Astrocyte (in vitro differentiated cells and primary cell): ENCODE measurements around the gene EIF3J. TPM values are rescaled to one million over a fixed set of nuclear protein-coding genes. Genes with fewer than 3 reads are reported as not detected.

ENCODE experiments used
- DNase-seq: peaks from one replicate; pipeline ENCODE4 v3.0.0-alpha.2; 2010; ENCODE audit warnings: low read depth
- FAIRE-seq: peaks from 2 replicates; lab custom pipeline; 2011; peaks lifted over from hg19 to GRCh38; lab: Jason Lieb, UNC
- H2AFZ ChIP-seq: 2 replicates; pipeline ENCODE4 v1.6.0; 2012; ENCODE audit warnings: low read depth, low read length, inconsistent platforms
- H3K27ac ChIP-seq: 2 replicates; pipeline ENCODE4 v1.5.1; 2011; ENCODE audit warnings: low read depth, low read length, inconsistent platforms
- H3K27me3 ChIP-seq: 2 replicates; pipeline ENCODE4 v1.6.0; 2011; ENCODE audit warnings: low read length, inconsistent platforms; ENCODE audit not compliant: insufficient read depth
- H3K36me3 ChIP-seq: 2 replicates; pipeline ENCODE4 v1.5.1; 2011; ENCODE audit warnings: low read length, inconsistent platforms; ENCODE audit not compliant: insufficient read depth
- H3K4me1 ChIP-seq: 2 replicates; pipeline ENCODE4 v1.5.1; 2011; ENCODE audit warnings: low read length, inconsistent platforms; ENCODE audit not compliant: insufficient read depth
- H3K4me2 ChIP-seq: 2 replicates; pipeline ENCODE4 v1.6.0; 2012; ENCODE audit warnings: low read length, inconsistent platforms
- H3K4me3 ChIP-seq: 2 replicates; pipeline ENCODE4 v1.5.1; 2011; ENCODE audit warnings: low read depth, mild to moderate bottlenecking, low read length, inconsistent platforms; ENCODE audit not compliant: insufficient read depth
- H3K79me2 ChIP-seq: 2 replicates; pipeline ENCODE4 v1.6.0; 2012; ENCODE audit warnings: mild to moderate bottlenecking, low read length, inconsistent platforms; ENCODE audit not compliant: insufficient read depth
- H3K9ac ChIP-seq: 2 replicates; pipeline ENCODE4 v1.6.0; 2012; ENCODE audit warnings: mild to moderate bottlenecking, low read length, inconsistent platforms
- H3K9me3 ChIP-seq: 2 replicates; pipeline ENCODE4 v1.5.1; 2012; ENCODE audit warnings: low read depth, mild to moderate bottlenecking, low read length, inconsistent platforms; ENCODE audit not compliant: insufficient read depth
- H4K20me1 ChIP-seq: 2 replicates; pipeline ENCODE4 v1.6.0; 2012; ENCODE audit warnings: low read length, inconsistent platforms; ENCODE audit not compliant: insufficient read depth
- H3K27ac Mint-ChIP-seq: one replicate; pipeline ENCODE4 v1.8.0; 2021; ENCODE audit warnings: mild to moderate bottlenecking, mixed read lengths; ENCODE audit not compliant: unreplicated experiment
- H3K27me3 Mint-ChIP-seq: one replicate; pipeline ENCODE4 v1.8.0; 2021; ENCODE audit warnings: low read depth, mixed read lengths; ENCODE audit not compliant: unreplicated experiment
- H3K36me3 Mint-ChIP-seq: one replicate; pipeline ENCODE4 v1.8.0; 2021; ENCODE audit warnings: low read depth, mixed read lengths; ENCODE audit not compliant: unreplicated experiment
- H3K4me1 Mint-ChIP-seq: one replicate; pipeline ENCODE4 v1.8.0; 2021; ENCODE audit warnings: low read depth, mixed read lengths; ENCODE audit not compliant: unreplicated experiment
- H3K4me3 Mint-ChIP-seq: one replicate; pipeline ENCODE4 v1.8.0; 2021; ENCODE audit warnings: mild to moderate bottlenecking, moderate library complexity, mixed read lengths; ENCODE audit not compliant: unreplicated experiment
- H3K9me3 Mint-ChIP-seq: one replicate; pipeline ENCODE4 v1.8.0; 2021; ENCODE audit warnings: mild to moderate bottlenecking, mixed read lengths; ENCODE audit not compliant: unreplicated experiment
- CTCF ChIP-seq: IDR thresholded peaks from 2 replicates; pipeline ENCODE4 v1.5.1; 2011; ENCODE audit warnings: low read depth, mild to moderate bottlenecking, inconsistent platforms, low read length, moderate library complexity; ENCODE audit not compliant: insufficient read depth
- EZH2 ChIP-seq: IDR thresholded peaks from 2 replicates; pipeline ENCODE4 v1.6.1; 2012; ENCODE audit warnings: mild to moderate bottlenecking, low read length, inconsistent platforms; ENCODE audit not compliant: insufficient read depth
- total RNA-seq: library from RNA; stranded (reverse); gene quantifications from 2 replicates; pipeline ENCODE4 v1.2.1, GENCODE V29; 2021

The EIF3J gene
- total RNA-seq, 1 donor from 2014 or later = 133 TPM

DNA sequence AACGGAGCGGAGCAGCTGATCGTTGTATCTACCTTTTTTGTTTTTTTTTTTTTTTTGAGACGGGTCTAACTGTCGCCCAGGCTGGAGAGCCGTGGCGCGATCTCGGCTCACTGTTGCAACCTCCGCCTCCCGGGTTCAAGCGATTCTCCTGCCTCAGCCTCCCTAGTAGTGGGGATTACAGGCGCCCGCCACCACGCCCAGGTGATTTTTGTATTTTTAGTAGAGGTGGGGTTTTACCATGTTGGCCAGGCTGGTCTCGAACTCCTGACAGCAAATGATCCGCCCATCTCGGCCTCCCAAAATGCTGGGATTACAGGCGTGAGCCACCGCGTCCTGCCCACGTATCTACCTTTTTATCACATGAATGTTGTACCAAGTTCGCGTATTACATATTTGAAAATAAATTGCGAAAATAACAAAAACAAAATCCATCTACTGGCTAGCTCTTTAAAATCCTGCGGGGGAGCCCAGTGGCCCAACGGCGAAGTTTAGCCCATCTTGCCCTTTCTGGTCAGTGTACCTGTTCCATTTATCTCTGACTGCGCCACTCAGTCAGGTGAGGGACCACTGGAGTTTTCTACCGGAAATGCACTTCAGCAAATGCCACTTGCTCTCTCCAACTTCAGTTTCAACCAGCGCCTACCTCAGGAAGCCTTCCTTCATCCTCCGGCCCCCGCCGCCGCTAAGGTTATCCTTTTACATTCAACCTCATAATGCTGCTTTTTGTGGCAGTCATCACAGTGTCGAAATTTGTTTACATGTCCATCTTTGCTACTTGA, 1.2 kb upstream of the EIF3J start:
- peak overlapping the region; percentile 88 for H3K4me2 ChIP-seq
- peaks cover 3% of the 10 kb centered on the region for H3K36me3 ChIP-seq
- DNase-seq (no peak), FAIRE-seq (no peak)
- peak overlapping the region; percentile 95 for H3K27ac ChIP-seq
- no peak for TF ChIP-seq CTCF
- H3K4me3 ChIP-seq = peak overlapping the region; percentile 74
- peak overlapping the region; percentile 86 for H2AFZ ChIP-seq
- Mint-ChIP-seq H3K27me3 (no peaks in the 10 kb centered on the region), H3K9me3 (no peaks in the 10 kb centered on the region), H3K4me3 (peak overlapping the region; percentile 94), H3K27ac (peak overlapping the region; percentile 95), H3K36me3 (peaks cover 7% of the 10 kb centered on the region), H3K4me1 (peaks cover 12% of the 10 kb centered on the region)
- no peaks in the 10 kb centered on the region for H3K9me3 ChIP-seq
- peak overlapping the region; percentile 91 for H3K9ac ChIP-seq
- H3K79me2 ChIP-seq = peaks cover 48% of the 10 kb centered on the region
- H3K27me3 ChIP-seq = no peaks in the 10 kb centered on the region
- H3K4me1 ChIP-seq = peaks cover 18% of the 10 kb centered on the region
- H4K20me1 ChIP-seq = peaks cover 19% of the 10 kb centered on the region

GRCh38 chr15:44536302-44536961, 515 bp upstream of the EIF3J start:
- TF ChIP-seq EZH2 = no peak
- Histone ChIP-seq H3K4me3 (peak overlapping the region; percentile 74), H3K9me3 (no peaks in the 10 kb centered on the region), H4K20me1 (peaks cover 26% of the 10 kb centered on the region), H3K4me1 (peaks cover 24% of the 10 kb centered on the region), H3K79me2 (peaks cover 55% of the 10 kb centered on the region), H3K4me2 (peak overlapping the region; percentile 88), H3K9ac (peak overlapping the region; percentile 91), H3K36me3 (peaks cover 10% of the 10 kb centered on the region), H3K27ac (peak overlapping the region; percentile 95), H3K27me3 (no peaks in the 10 kb centered on the region), H2AFZ (peak overlapping the region; percentile 86)
- H3K4me3 Mint-ChIP-seq = peak overlapping the region; percentile 94
- H3K9me3 Mint-ChIP-seq = no peaks in the 10 kb centered on the region
- peak overlapping the region; percentile 95 for H3K27ac Mint-ChIP-seq
- DNase-seq = peak; percentile 76
- H3K4me1 Mint-ChIP-seq = peaks cover 17% of the 10 kb centered on the region
- no peaks in the 10 kb centered on the region for H3K27me3 Mint-ChIP-seq
- H3K36me3 Mint-ChIP-seq = peaks cover 11% of the 10 kb centered on the region
- no peak for FAIRE-seq

DNA sequence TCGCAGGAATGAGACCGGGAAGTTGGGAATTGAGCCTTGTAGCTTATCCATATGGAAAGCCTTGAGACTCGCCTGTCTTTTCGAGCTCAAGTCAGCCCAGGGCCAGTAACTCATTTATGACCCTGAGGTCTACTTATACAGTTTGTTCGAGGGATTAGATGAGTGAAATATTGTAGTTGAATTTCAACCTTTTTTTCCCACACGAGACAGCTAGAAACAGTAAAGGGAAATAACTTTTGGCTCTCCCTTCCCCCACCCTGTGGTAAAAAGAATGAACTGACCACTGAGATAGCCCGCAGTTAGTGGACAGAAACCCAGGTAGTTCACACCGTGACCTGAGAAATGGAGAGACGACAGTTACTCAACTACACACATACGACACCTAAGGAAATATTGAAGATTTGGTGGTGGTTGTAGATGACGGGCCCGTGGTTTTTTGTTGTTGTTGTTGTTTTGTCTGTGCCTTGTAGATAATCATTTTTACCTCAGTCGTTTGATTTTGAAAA, 841 bp downstream of the EIF3J start:
- H3K27ac Mint-ChIP-seq = peak overlapping the region; percentile 30
- H3K4me3 Mint-ChIP-seq = peak overlapping the region; percentile 88
- TF ChIP-seq EZH2 = no peak
- no peak for TF ChIP-seq CTCF
- peaks cover 13% of the 10 kb centered on the region for H3K36me3 Mint-ChIP-seq
- H4K20me1 ChIP-seq = peaks cover 37% of the 10 kb centered on the region
- H3K36me3 ChIP-seq = peaks cover 14% of the 10 kb centered on the region
- H3K9me3 Mint-ChIP-seq = no peaks in the 10 kb centered on the region
- DNase-seq (peak; percentile 43), FAIRE-seq (no peak)
- peak overlapping the region; percentile 81 for H2AFZ ChIP-seq
- H3K4me1 ChIP-seq = peaks cover 36% of the 10 kb centered on the region
- peak overlapping the region; percentile 97 for H3K9ac ChIP-seq
- H3K79me2 ChIP-seq = peaks cover 68% of the 10 kb centered on the region
- H3K4me3 ChIP-seq = peak overlapping the region; percentile 79
- peaks cover 31% of the 10 kb centered on the region for H3K4me1 Mint-ChIP-seq
- H3K4me2 ChIP-seq = peak overlapping the region; percentile 89
- H3K27me3 ChIP-seq = no peaks in the 10 kb centered on the region
- H3K27ac ChIP-seq = peak overlapping the region; percentile 97
- no peaks in the 10 kb centered on the region for H3K27me3 Mint-ChIP-seq
- H3K9me3 ChIP-seq = no peaks in the 10 kb centered on the region
